H1 (cell line): ENCODE data around the gene AP2B1. TPM values are rescaled to one million over a fixed set of nuclear protein-coding genes. Genes with fewer than 3 reads are reported as not detected.

Experiments
- CTCF ChIA-PET: fragments of 300-600 bp; sonication (Branson Sonifier 250); formaldehyde crosslinking; loops from one replicate; lab custom pipeline; 2021; ENCODE audit not compliant: partially characterized antibody; lab: Charles Lee
- POLR2A ChIA-PET: fragments of 300-600 bp; sonication (Branson Sonifier 250); formaldehyde crosslinking; loops from one replicate; lab custom pipeline; 2021; ENCODE audit warnings: inconsistent platforms; ENCODE audit not compliant: partially characterized antibody; lab: Charles Lee
- DNase-seq, 2 experiments: peaks; one replicate each; pipeline versions ENCODE4 v3.0.0 to v3.0.0-alpha.2; 2010 to 2022; ENCODE audit warnings: low spot score in 2 of 2, low read depth in 1 of 2, mixed read lengths in 1 of 2
- FAIRE-seq: peaks from 2 replicates; lab custom pipeline; 2011; peaks lifted over from hg19 to GRCh38; lab: Jason Lieb, UNC
- H2AFZ ChIP-seq: 2 replicates; pipeline ENCODE4 v1.8.1; 2012; ENCODE audit warnings: low read length, inconsistent platforms
- H2AK5ac ChIP-seq: 2 replicates; pipeline ENCODE4 v1.6.1; 2013; ENCODE audit warnings: low read depth, low read length
- H2BK120ac ChIP-seq: replicated peaks from 2 replicates; pipeline ENCODE3; 2013; ENCODE audit warnings: low read depth, low read length, inconsistent platforms
- H2BK12ac ChIP-seq: 2 replicates; pipeline ENCODE4 v1.6.1; 2013; ENCODE audit warnings: low read depth, low read length
- H2BK15ac ChIP-seq: 2 replicates; pipeline ENCODE4 v1.6.1; 2013; ENCODE audit warnings: low read length
- H2BK20ac ChIP-seq: 2 replicates; pipeline ENCODE4 v1.6.1; 2013; ENCODE audit warnings: low read length
- H2BK5ac ChIP-seq: 2 replicates; pipeline ENCODE4 v1.6.1; 2013; ENCODE audit warnings: low read depth, low read length
- H3K14ac ChIP-seq: 2 replicates; pipeline ENCODE4 v1.6.1; 2013; ENCODE audit warnings: inconsistent platforms; ENCODE audit not compliant: insufficient read length
- H3K18ac ChIP-seq: 2 replicates; pipeline ENCODE4 v1.6.1; 2013; ENCODE audit warnings: low read length; ENCODE audit errors: extremely low read depth
- H3K23ac ChIP-seq: 2 replicates; pipeline ENCODE4 v1.6.1; 2013; ENCODE audit warnings: inconsistent platforms; ENCODE audit not compliant: insufficient read length
- H3K23me2 ChIP-seq: 2 replicates; pipeline ENCODE4 v1.6.1; 2013; ENCODE audit warnings: low read depth, low read length
- H3K27ac ChIP-seq: 2 replicates; pipeline ENCODE4 v1.6.1; 2011; ENCODE audit warnings: low read depth, low read length, inconsistent platforms
- H3K27me3 ChIP-seq, 4 experiments: replicated peaks in 1 of 4; 1 replicate in 1 of 4; 2 replicates in 3 of 4; pipeline versions ENCODE4 v1.6.1 to v1.8.1; 2011 to 2013; ENCODE audit warnings: low read length in 3 of 4, mild to moderate bottlenecking in 3 of 4, inconsistent platforms in 2 of 4, mixed read lengths in 2 of 4, moderate library complexity in 1 of 4; ENCODE audit not compliant: control insufficient read depth in 3 of 4, insufficient read depth in 3 of 4; ENCODE audit errors: extremely low read depth in 1 of 4
- H3K36me3 ChIP-seq, 4 experiments: 2 replicates each; pipeline versions ENCODE4 v1.6.1 to v1.8.1; 2011 to 2013; ENCODE audit warnings: mild to moderate bottlenecking in 4 of 4, low read length in 3 of 4, moderate library complexity in 2 of 4, control low read depth in 1 of 4, inconsistent platforms in 1 of 4; ENCODE audit not compliant: insufficient read depth in 4 of 4, control insufficient read depth in 2 of 4
- H3K4ac ChIP-seq: replicated peaks from 2 replicates; pipeline ENCODE3; 2013; ENCODE audit warnings: low read length, low read depth, mixed read lengths, inconsistent platforms; ENCODE audit not compliant: insufficient read length
- H3K4me1 ChIP-seq, 4 experiments: replicated peaks in 1 of 4; 1 replicate in 1 of 4; 2 replicates in 3 of 4; pipeline versions ENCODE4 v1.6.1 to v1.8.1; 2011 to 2013; ENCODE audit warnings: low read length in 3 of 4, inconsistent platforms in 2 of 4, mixed read lengths in 1 of 4; ENCODE audit not compliant: insufficient read depth in 4 of 4, control insufficient read depth in 3 of 4
- H3K4me2 ChIP-seq, 2 experiments: 2 replicates each; pipeline versions ENCODE4 v1.6.1 to v1.8.1; 2011 to 2013; ENCODE audit warnings: low read depth in 2 of 2, low read length in 2 of 2, control low read depth in 1 of 2, inconsistent platforms in 1 of 2, mild to moderate bottlenecking in 1 of 2; ENCODE audit not compliant: insufficient read depth in 1 of 2
- H3K4me3 ChIP-seq, 4 experiments: fragments of 200-600, 300-600 bp in 1 of 4; sonication (generic), shearing (Covaris generic), sonication (Bioruptor Twin) in 1 of 4; 2 replicates each; pipeline versions ENCODE4 v1.5.1 to v1.8.1; 2011 to 2016; ENCODE audit warnings: low read length in 4 of 4, low read depth in 3 of 4, control low read depth in 2 of 4, inconsistent platforms in 2 of 4, mild to moderate bottlenecking in 2 of 4, mixed read lengths in 1 of 4, moderate library complexity in 1 of 4; ENCODE audit not compliant: insufficient read depth in 2 of 4; ENCODE audit errors: extremely low read depth in 1 of 4
- H3K56ac ChIP-seq: replicated peaks from 2 replicates; pipeline ENCODE3; 2013; ENCODE audit warnings: low read depth, mild to moderate bottlenecking, mixed read lengths, low read length, inconsistent platforms; ENCODE audit not compliant: insufficient read length
- H3K79me1 ChIP-seq: 2 replicates; pipeline ENCODE4 v1.6.1; 2013; ENCODE audit warnings: low read depth, low read length, control low read depth
- H3K79me2 ChIP-seq, 2 experiments: 2 replicates each; pipeline versions ENCODE4 v1.6.1 to v1.8.1; 2012 to 2013; ENCODE audit warnings: low read length in 2 of 2, mild to moderate bottlenecking in 2 of 2, inconsistent platforms in 1 of 2; ENCODE audit not compliant: insufficient read depth in 2 of 2, control insufficient read depth in 1 of 2
- H3K9ac ChIP-seq, 4 experiments: replicated peaks in 1 of 4; 1 replicate in 1 of 4; 2 replicates in 3 of 4; pipeline versions ENCODE4 v1.6.1 to v1.8.1; 2011 to 2013; ENCODE audit warnings: low read depth in 3 of 4, low read length in 3 of 4, control low read depth in 2 of 4, mild to moderate bottlenecking in 2 of 4, moderate library complexity in 2 of 4, inconsistent platforms in 1 of 4; ENCODE audit errors: extremely low read depth in 1 of 4
- H3K9me3 ChIP-seq, 2 experiments: 2 replicates each; pipeline versions ENCODE4 v1.6.1 to v1.8.1; 2012 to 2013; ENCODE audit warnings: mild to moderate bottlenecking in 2 of 2, moderate library complexity in 2 of 2, control low read depth in 1 of 2, inconsistent platforms in 1 of 2, low read depth in 1 of 2, low read length in 1 of 2, mixed read lengths in 1 of 2; ENCODE audit not compliant: insufficient read depth in 2 of 2
- H4K20me1 ChIP-seq, 2 experiments: replicated peaks in 1 of 2; 2 replicates each; pipeline versions ENCODE3 to v1.8.1; 2011 to 2013; ENCODE audit warnings: inconsistent platforms in 2 of 2, low read length in 2 of 2, mild to moderate bottlenecking in 1 of 2; ENCODE audit not compliant: insufficient read depth in 2 of 2, control insufficient read depth in 1 of 2
- H4K5ac ChIP-seq: 2 replicates; pipeline ENCODE4 v1.6.1; 2013; ENCODE audit warnings: low read length, low read depth, mixed read lengths, inconsistent platforms; ENCODE audit not compliant: insufficient read length
- H4K8ac ChIP-seq: 2 replicates; pipeline ENCODE4 v1.8.0; 2013; ENCODE audit warnings: mild to moderate bottlenecking, moderate library complexity, low read length, inconsistent platforms; ENCODE audit not compliant: insufficient read depth; ENCODE audit errors: extremely low read depth
- H4K91ac ChIP-seq: replicated peaks from 2 replicates; pipeline ENCODE3; 2013; ENCODE audit warnings: low read length, mixed read lengths, inconsistent platforms; ENCODE audit not compliant: insufficient read length
- KDM5A ChIP-seq: fragments of 200-600 bp; IDR thresholded peaks from 2 replicates; pipeline ENCODE4 v1.7.1; 2012; ENCODE audit warnings: mild to moderate bottlenecking, low read length, inconsistent platforms, mixed read lengths
- RAD21 ChIP-seq, 2 experiments: IDR thresholded peaks in 1 of 2; conservative IDR thresholded peaks in 1 of 2; 2 replicates each; pipeline ENCODE4 v1.6.1; 2011; ENCODE audit warnings: low read depth in 2 of 2, low read length in 2 of 2, improper control_type of control experiment in 1 of 2, inconsistent platforms in 1 of 2, mild to moderate bottlenecking in 1 of 2, moderate library complexity in 1 of 2
- SUZ12 ChIP-seq: fragments of 200-600 bp; sonication (generic); IDR thresholded peaks from 2 replicates; pipeline ENCODE4 v1.6.1; 2012; ENCODE audit warnings: mild to moderate bottlenecking, inconsistent platforms, low read length, moderate library complexity, mixed read lengths
- TBP ChIP-seq: IDR thresholded peaks from 2 replicates; pipeline ENCODE4 v1.6.1; 2011; ENCODE audit warnings: low read depth, low read length, improper control_type of control experiment
- WGBS, 2 experiments: shearing (Covaris generic) in 1 of 2; methylation state at CpG; one replicate each; pipeline versions ENCODE4 v1.1.6 to v1.1.7; 2013 to 2015; ENCODE audit warnings: low lambda C conversion rate in 2 of 2, mixed read lengths in 2 of 2, inconsistent platforms in 1 of 2, low coverage in 1 of 2, missing lambda C conversion rate in 1 of 2; ENCODE audit not compliant: insufficient replicate concordance in 2 of 2, insufficient coverage in 1 of 2, insufficient read length in 1 of 2; ENCODE audit errors: extremely low coverage in 1 of 2, missing lambda C conversion rate in 1 of 2; 5-methylcytosine and 5-hydroxymethylcytosine counted together
- polyA plus RNA-seq, 7 experiments: library from polyadenylated mRNA; depleted of rRNA in 3 of 7; stranded (reverse) in 5 of 7; unstranded in 2 of 7; fragments of >200 nt in 5 of 7; fragments of 200-250 nt in 2 of 7; gene quantifications; 1 replicate in 5 of 7; 2 replicates in 1 of 7; 4 replicates in 1 of 7; pipeline versions ENCODE4 v1.2.1 to v1.2.3, GENCODE V29; 2011 to 2013; ENCODE audit warnings: missing spikeins in 2 of 7, mixed read lengths in 2 of 7
- total RNA-seq: library from RNA; stranded (reverse); fragmentation: NEBNext Ultra II Directional; extraction: Animal tissue kit (Norgen Biotek cat#: 25700); gene quantifications from 2 replicates; pipeline ENCODE4 v1.2.1, GENCODE V29; 2021
- TF ChIP-seq, protein P1 (sequence below): IDR thresholded peaks from 2 replicates; pipeline ENCODE4 v1.6.1; 2012; ENCODE audit warnings: low read length, inconsistent platforms

Gene AP2B1
- total and polyA plus RNA-seq, 2 of the 8 experiments (the other 6 are each of a cell fraction or from before 2014, with no cell fraction given), result 95.5 to 199 TPM

DNA sequence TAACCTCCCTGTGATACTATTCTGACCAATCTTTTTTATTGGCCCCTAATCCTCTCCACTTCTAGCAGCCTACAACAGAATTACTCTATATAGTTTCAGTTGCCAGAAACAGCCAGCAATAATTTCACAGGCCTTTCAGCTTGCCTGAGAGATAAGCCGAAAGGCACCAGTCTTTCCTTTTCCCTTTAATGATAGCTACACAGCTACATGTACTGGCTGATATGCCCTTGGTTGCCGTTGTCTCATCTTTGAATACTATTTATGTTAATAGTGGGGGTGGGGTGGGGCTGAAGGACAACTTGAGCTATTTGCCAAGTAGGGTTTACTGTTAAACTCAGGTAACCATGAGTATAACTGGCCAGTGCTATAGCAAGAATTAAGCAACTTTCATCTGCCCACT is 108.5 kb downstream of the AP2B1 start:
- Histone ChIP-seq H3K4me3 (no peak overlapping the region), H4K20me1 (peaks cover 0 to 4% of the 10 kb centered on the region in 2 experiments), H2BK12ac (no peak overlapping the region), H3K23me2 (no peaks in the 10 kb centered on the region), H2BK20ac (no peak overlapping the region), H4K8ac (no peak overlapping the region), H3K18ac (no peak overlapping the region), H3K9me3 (no peaks in the 10 kb centered on the region), H3K56ac (no peak overlapping the region), H3K4ac (no peak overlapping the region), H3K14ac (no peak overlapping the region), H2AK5ac (no peak overlapping the region), H3K79me1 (no peaks in the 10 kb centered on the region), H2AFZ (no peak overlapping the region), H3K4me1 (no peaks in the 10 kb centered on the region), H3K23ac (no peak overlapping the region), H2BK15ac (no peak overlapping the region), H3K36me3 (peaks cover 0 to 17% (median 9%) of the 10 kb centered on the region in 4 experiments; a peak in 4 of 8 replicates), H3K27ac (no peak overlapping the region), H2BK120ac (no peak overlapping the region), H4K91ac (no peak overlapping the region), H3K27me3 (no peaks in the 10 kb centered on the region), H3K79me2 (no peaks in the 10 kb centered on the region), H4K5ac (no peak overlapping the region), H3K4me2 (no peak overlapping the region), H2BK5ac (no peak overlapping the region), H3K9ac (no peak overlapping the region)
- no peak for FAIRE-seq
- DNase-seq, result no peak
- POLR2A ChIA-PET, result interaction anchor here (0.9 to 1.4 kb wide), 4 partner anchors 10 to 69 kb away, joined by 3 read pairs; no protein-coding TSS in a partner anchor
- 81% methylated on average over 2 of the region's 2 CpGs; no CpG with 5 or more reads in 1 of the 2 experiments for WGBS, 2 experiments
- CTCF ChIA-PET, result interaction anchor here (0.9 to 2.6 kb wide), 8 partner anchors 13 to 82 kb away, joined by 3 to 10 read pairs (median 3); no protein-coding TSS in a partner anchor
- TF ChIP-seq RAD21 (IDR thresholded peaks at IDR 0.05 in 1 of 2, conservative IDR thresholded peaks at IDR 0.05 in 1 of 2; ENCODE audit: low read depth in 2 of 2, low read length in 2 of 2) (no peak), SUZ12 (no peak), KDM5A (no peak), TBP (no peak)
- TF ChIP-seq, protein P1, sequence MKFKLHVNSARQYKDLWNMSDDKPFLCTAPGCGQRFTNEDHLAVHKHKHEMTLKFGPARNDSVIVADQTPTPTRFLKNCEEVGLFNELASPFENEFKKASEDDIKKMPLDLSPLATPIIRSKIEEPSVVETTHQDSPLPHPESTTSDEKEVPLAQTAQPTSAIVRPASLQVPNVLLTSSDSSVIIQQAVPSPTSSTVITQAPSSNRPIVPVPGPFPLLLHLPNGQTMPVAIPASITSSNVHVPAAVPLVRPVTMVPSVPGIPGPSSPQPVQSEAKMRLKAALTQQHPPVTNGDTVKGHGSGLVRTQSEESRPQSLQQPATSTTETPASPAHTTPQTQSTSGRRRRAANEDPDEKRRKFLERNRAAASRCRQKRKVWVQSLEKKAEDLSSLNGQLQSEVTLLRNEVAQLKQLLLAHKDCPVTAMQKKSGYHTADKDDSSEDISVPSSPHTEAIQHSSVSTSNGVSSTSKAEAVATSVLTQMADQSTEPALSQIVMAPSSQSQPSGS, result no peak
